MV-4-11 (cell line): ENCODE results near the gene STPG2.
"Not testable (repeated sequence)": the region's sequence is repeated elsewhere in the genome, so short reads cannot be mapped to it uniquely, and the experiment has no call there.

ENCODE experiments used
- DNase-seq: peaks from one replicate; lab custom pipeline; 2025; lab: John Stamatoyannopoulos, UW

STPG2 gene

GRCh38 chr4:97942951-97943350, 200.3 kb downstream of the STPG2 start:
- DNase-seq: no peak

GRCh38 chr4:97942137-97942536, 201.1 kb downstream of the STPG2 start:
- DNase-seq: no peak

GRCh38 chr4:97938141-97938540, 205.1 kb downstream of the STPG2 start:
- DNase-seq: no peak

- DNase-seq: no peak
Measured at GRCh38 chr4:97924341-97924958, 218.8 kb downstream of the STPG2 start.

- no peak for DNase-seq
Measured at GRCh38 chr4:97923096-97923495, 220.2 kb downstream of the STPG2 start.

- no peak for DNase-seq
Measured at GRCh38 chr4:97917115-97917514, 226.2 kb downstream of the STPG2 start.

- DNase-seq: no peak
Measured at GRCh38 chr4:97912156-97912555, 231.1 kb downstream of the STPG2 start.

- DNase-seq: no peak
Measured at GRCh38 chr4:97911236-97911906, 231.9 kb downstream of the STPG2 start.

- no peak for DNase-seq
Measured at GRCh38 chr4:97910005-97910404, 233.3 kb downstream of the STPG2 start.

GRCh38 chr4:97903436-97904189, 239.7 kb downstream of the STPG2 start:
- not testable (repeated sequence) for DNase-seq

- no peak for DNase-seq
Measured at GRCh38 chr4:97900229-97900628, 243.0 kb downstream of the STPG2 start.

- DNase-seq: no peak
Measured at GRCh38 chr4:97892592-97893266, 250.5 kb downstream of the STPG2 start.

- no peak for DNase-seq
Measured at GRCh38 chr4:97879942-97880341, 263.3 kb downstream of the STPG2 start.

- DNase-seq: no peak
Measured at GRCh38 chr4:97868097-97868496, 275.2 kb downstream of the STPG2 start.

- no peak for DNase-seq
Measured at GRCh38 chr4:97867557-97868091, 275.7 kb downstream of the STPG2 start.

- no peak for DNase-seq
Measured at GRCh38 chr4:97866821-97867556, 276.3 kb downstream of the STPG2 start.

- no peak for DNase-seq
Measured at GRCh38 chr4:97851115-97851514, 292.2 kb downstream of the STPG2 start.

- no peak for DNase-seq
Measured at GRCh38 chr4:97845758-97846157, 297.5 kb downstream of the STPG2 start.

- DNase-seq: no peak
Measured at GRCh38 chr4:97841512-97841911, 301.8 kb downstream of the STPG2 start.

GRCh38 chr4:97836662-97837061, 306.6 kb downstream of the STPG2 start:
- DNase-seq: no peak

GRCh38 chr4:97828646-97829045, 314.6 kb downstream of the STPG2 start:
- no peak for DNase-seq

- DNase-seq: no peak
Measured at GRCh38 chr4:97819294-97819693, 324.0 kb downstream of the STPG2 start.
